DOHH2 (cell line): ENCODE results near the gene CYS1.

Experiments
- CTCF ChIP-seq: fragments of 200-600 bp; sonication (generic); IDR thresholded peaks from one replicate; pipeline ENCODE4 v1.5.1; 2014; ENCODE audit warnings: antibody characterized with exemption, mild to moderate bottlenecking, low read depth, low read length; ENCODE audit not compliant: poor library complexity, severe bottlenecking
- EZH2phosphoT487 ChIP-seq: fragments of 200-600 bp; sonication (generic); IDR thresholded peaks from 2 replicates; pipeline ENCODE4 v1.6.1; 2017; ENCODE audit warnings: borderline replicate concordance, mild to moderate bottlenecking, antibody characterized with exemption, low read length, moderate library complexity, mixed read lengths

GRCh38 chr2:10126632-10127026, 46.4 kb upstream of the CYS1 start:
- TF ChIP-seq CTCF, result no peak
- TF ChIP-seq EZH2phosphoT487, result no peak
